Activated B cell treated with CpG ODN at 0.5 μM for 24 hours (primary cell): ENCODE data around the gene POLE4. TPM values are rescaled to one million over a fixed set of nuclear protein-coding genes. Genes with fewer than 3 reads are reported as not detected.

Source experiments
- ATAC-seq: fragments of 200-7000 bp; cut with Tn5 transposase; one replicate; pipeline ENCODE4 v1.10.0; 2021; ENCODE audit warnings: low read depth, mild to moderate bottlenecking, moderate library complexity
- CTCF ChIA-PET: fragments of 350-600 bp; sonication (Branson Sonifier 250); formaldehyde crosslinking; loops from one replicate; lab custom pipeline; 2021; ENCODE audit warnings: antibody characterized with exemption; lab: Charles Lee
- POLR2A ChIA-PET: fragments of 350-600 bp; sonication (Branson Sonifier 250); formaldehyde crosslinking; loops from one replicate; lab custom pipeline; 2021; ENCODE audit warnings: antibody characterized with exemption; lab: Charles Lee
- DNase-seq: peaks from one replicate; pipeline ENCODE4 v3.0.0; 2022
- H3K27ac Mint-ChIP-seq: one replicate; pipeline ENCODE4 v1.8.0; 2020; ENCODE audit warnings: mixed read lengths
- H3K27me3 Mint-ChIP-seq: one replicate; pipeline ENCODE4 v1.8.0; 2021; ENCODE audit warnings: mixed read lengths
- H3K36me3 Mint-ChIP-seq: one replicate; pipeline ENCODE4 v1.8.0; 2021; ENCODE audit warnings: low read depth, mixed read lengths
- H3K4me1 Mint-ChIP-seq: one replicate; pipeline ENCODE4 v1.8.0; 2021; ENCODE audit warnings: mixed read lengths
- H3K4me3 Mint-ChIP-seq: one replicate; pipeline ENCODE4 v1.8.0; 2020; ENCODE audit warnings: mild to moderate bottlenecking, mixed read lengths
- H3K9me3 Mint-ChIP-seq: one replicate; pipeline ENCODE4 v1.8.0; 2020; ENCODE audit warnings: mixed read lengths
- intact Hi-C: fragments of 100-400 bp; cut with micrococcal nuclease; formaldehyde crosslinking; loops from one replicate; pipeline ENCODE4 v1.15.1; 2024
- total RNA-seq: library from RNA; stranded (reverse); gene quantifications from 2 replicates; pipeline ENCODE4 v1.2.3, GENCODE V29; 2022
- TF ChIP-seq, protein P1 (sequence below): fragments of 200-600 bp; IDR thresholded peaks from one replicate; pipeline ENCODE4 v1.8.0; 2022; ENCODE audit warnings: antibody characterized with exemption, mild to moderate bottlenecking

POLE4 gene
- total RNA-seq, 1 donor from 2014 or later: 61.5 TPM

DNA sequence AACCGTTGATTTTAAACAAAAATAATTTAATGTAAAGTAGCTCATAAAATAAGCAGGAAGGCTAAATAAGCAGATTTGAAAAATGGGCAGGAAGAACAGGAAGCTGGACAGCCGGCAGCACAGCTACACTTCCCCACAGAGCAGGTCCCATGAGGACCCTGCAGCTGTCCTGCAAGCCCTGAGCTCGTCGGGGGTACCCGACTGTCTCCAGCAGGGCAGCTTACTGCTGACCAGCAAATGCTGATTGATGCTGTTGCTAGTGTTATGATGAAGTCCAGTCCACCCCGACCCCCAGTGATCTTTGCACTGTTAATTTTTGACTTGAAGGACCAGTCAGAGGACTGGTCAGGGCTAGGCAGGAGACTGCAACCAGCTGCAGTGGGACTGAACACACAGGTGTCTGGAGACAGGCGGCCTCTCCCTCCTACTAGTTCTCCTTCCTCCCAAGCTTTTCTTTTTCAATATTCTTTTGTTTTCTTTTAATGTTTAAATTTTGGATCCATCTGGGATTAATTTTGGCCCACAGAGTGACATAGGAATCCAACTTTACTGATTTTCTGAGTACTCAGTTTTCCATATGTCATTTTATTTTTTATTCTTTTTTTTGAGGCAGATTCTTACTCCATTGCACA, 27.7 kb downstream of the POLE4 start:
- H3K27ac Mint-ChIP-seq: no peak overlapping the region
- ATAC-seq: no peak
- H3K36me3 Mint-ChIP-seq: peaks cover 3% of the 10 kb centered on the region
- ChIA-PET POLR2A (no interaction called here), CTCF (no interaction called here)
- no peak for DNase-seq
- H3K4me1 Mint-ChIP-seq: peaks cover 14% of the 10 kb centered on the region
- no peaks in the 10 kb centered on the region for H3K9me3 Mint-ChIP-seq
- H3K4me3 Mint-ChIP-seq: no peak overlapping the region
- H3K27me3 Mint-ChIP-seq: no peaks in the 10 kb centered on the region
- TF ChIP-seq, protein P1, sequence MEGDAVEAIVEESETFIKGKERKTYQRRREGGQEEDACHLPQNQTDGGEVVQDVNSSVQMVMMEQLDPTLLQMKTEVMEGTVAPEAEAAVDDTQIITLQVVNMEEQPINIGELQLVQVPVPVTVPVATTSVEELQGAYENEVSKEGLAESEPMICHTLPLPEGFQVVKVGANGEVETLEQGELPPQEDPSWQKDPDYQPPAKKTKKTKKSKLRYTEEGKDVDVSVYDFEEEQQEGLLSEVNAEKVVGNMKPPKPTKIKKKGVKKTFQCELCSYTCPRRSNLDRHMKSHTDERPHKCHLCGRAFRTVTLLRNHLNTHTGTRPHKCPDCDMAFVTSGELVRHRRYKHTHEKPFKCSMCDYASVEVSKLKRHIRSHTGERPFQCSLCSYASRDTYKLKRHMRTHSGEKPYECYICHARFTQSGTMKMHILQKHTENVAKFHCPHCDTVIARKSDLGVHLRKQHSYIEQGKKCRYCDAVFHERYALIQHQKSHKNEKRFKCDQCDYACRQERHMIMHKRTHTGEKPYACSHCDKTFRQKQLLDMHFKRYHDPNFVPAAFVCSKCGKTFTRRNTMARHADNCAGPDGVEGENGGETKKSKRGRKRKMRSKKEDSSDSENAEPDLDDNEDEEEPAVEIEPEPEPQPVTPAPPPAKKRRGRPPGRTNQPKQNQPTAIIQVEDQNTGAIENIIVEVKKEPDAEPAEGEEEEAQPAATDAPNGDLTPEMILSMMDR: no peak
- intact Hi-C loops: no loop called here

DNA sequence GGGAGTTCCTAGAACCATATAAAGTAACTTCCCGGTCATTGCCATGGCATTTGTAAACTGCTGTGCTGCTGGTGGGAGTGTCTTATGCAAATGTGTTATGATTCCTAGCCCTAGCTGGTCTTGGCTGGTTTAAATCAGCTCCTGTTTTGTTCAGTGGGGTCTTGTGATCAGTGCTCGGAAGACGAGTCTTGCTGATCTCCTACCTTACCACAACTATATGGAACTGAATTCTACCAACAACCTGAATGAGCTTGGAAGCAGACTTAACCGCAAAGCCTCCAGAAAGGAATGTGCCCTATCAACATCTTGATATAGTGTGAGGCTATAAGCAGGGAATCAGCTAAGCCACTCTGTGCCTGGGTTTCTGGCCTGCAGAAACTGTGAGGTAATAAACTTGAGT, 33.5 kb downstream of the POLE4 start:
- H3K27ac Mint-ChIP-seq: no peak overlapping the region
- no peaks in the 10 kb centered on the region for H3K27me3 Mint-ChIP-seq
- DNase-seq (no peak), ATAC-seq (no peak)
- peaks cover 1% of the 10 kb centered on the region for H3K4me1 Mint-ChIP-seq
- TF ChIP-seq, protein P1: no peak
- CTCF ChIA-PET: no interaction called here
- POLR2A ChIA-PET: interaction anchor here (0.6 kb wide), 1 partner anchor 301 kb away, joined by 4 read pairs; no protein-coding TSS in a partner anchor
- no peak overlapping the region for H3K4me3 Mint-ChIP-seq
- H3K9me3 Mint-ChIP-seq: no peaks in the 10 kb centered on the region
- H3K36me3 Mint-ChIP-seq: peaks cover 9% of the 10 kb centered on the region
- intact Hi-C loops: no loop called here

DNA sequence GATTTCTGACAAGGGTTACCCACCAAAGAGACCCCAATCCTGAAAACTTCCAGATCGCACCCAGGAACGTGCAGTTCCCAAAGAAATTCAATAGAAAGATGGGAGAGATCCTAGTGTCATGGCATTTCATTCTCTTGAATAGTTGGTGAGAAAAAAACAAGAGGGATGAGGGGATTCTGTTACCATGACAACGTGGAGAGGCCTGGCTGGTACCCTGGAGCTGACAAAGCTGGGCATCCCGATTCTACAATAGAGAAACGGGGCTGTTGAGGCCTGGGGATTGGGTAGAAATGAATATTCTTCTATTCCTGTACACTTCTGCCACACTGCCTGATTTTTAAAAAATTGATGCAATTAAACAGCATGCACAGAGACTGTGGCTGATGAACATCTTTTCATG, 41.0 kb downstream of the POLE4 start:
- TF ChIP-seq, protein P1: no peak
- ChIA-PET POLR2A (no interaction called here), CTCF (no interaction called here)
- DNase-seq (no peak), ATAC-seq (no peak)
- Mint-ChIP-seq H3K36me3 (peaks cover 18% of the 10 kb centered on the region), H3K4me3 (no peak overlapping the region), H3K4me1 (no peaks in the 10 kb centered on the region), H3K9me3 (peaks cover 4% of the 10 kb centered on the region), H3K27ac (no peak overlapping the region), H3K27me3 (no peaks in the 10 kb centered on the region)
- intact Hi-C loops: no loop called here

DNA sequence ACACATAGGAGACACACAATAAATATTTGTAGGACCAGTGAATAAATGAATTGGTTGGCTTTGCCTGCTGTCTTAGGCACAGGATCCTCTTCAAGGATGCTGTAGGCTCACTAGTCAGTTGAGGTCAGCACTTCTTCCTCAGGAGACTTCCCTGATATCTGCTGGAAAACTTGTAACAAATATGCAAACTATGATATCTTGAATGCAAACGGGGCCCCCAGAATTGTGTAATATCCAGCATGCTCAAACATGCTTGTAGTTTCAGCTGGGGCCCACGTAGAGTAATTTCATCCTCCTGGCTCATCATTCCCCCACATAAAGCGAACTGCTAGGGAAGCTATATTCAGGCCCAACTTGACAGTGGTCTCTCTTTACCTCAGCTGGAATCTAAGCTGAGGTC, 43.6 kb downstream of the POLE4 start:
- no peaks in the 10 kb centered on the region for H3K4me1 Mint-ChIP-seq
- H3K27me3 Mint-ChIP-seq: no peaks in the 10 kb centered on the region
- ChIA-PET POLR2A (no interaction called here), CTCF (no interaction called here)
- TF ChIP-seq, protein P1: no peak
- ATAC-seq: no peak
- no peak overlapping the region for H3K27ac Mint-ChIP-seq
- H3K9me3 Mint-ChIP-seq: peaks cover 4% of the 10 kb centered on the region
- H3K36me3 Mint-ChIP-seq: peaks cover 17% of the 10 kb centered on the region
- intact Hi-C loops: no loop called here
- H3K4me3 Mint-ChIP-seq: no peak overlapping the region
- no peak for DNase-seq

DNA sequence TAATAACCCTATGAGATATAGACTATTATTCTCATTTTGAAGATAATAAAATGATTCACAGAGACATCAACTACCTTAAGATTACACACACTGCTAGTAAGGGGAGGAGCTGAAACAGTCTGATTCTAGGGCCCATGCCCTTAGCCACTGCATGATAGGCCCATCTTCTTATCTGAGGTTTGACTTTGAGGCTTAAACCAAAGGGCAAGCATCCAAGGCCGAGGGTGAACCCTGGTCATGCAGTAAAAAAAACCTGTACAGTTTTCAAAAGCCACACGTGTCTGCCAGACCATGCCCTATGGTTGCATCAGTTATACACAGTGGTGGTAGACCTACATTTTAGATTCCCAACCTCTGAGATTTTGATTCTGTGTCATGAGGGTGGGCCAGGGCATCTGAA, 44.8 kb downstream of the POLE4 start:
- ChIA-PET POLR2A (no interaction called here), CTCF (no interaction called here)
- Mint-ChIP-seq H3K4me1 (no peaks in the 10 kb centered on the region), H3K4me3 (no peak overlapping the region), H3K9me3 (no peaks in the 10 kb centered on the region), H3K27me3 (no peaks in the 10 kb centered on the region), H3K27ac (no peak overlapping the region), H3K36me3 (peaks cover 10% of the 10 kb centered on the region)
- intact Hi-C loops: no loop called here
- TF ChIP-seq, protein P1: no peak
- DNase-seq (no peak), ATAC-seq (no peak)
